ENCODE data around the gene NUP93.

NUP93 gene

DNA sequence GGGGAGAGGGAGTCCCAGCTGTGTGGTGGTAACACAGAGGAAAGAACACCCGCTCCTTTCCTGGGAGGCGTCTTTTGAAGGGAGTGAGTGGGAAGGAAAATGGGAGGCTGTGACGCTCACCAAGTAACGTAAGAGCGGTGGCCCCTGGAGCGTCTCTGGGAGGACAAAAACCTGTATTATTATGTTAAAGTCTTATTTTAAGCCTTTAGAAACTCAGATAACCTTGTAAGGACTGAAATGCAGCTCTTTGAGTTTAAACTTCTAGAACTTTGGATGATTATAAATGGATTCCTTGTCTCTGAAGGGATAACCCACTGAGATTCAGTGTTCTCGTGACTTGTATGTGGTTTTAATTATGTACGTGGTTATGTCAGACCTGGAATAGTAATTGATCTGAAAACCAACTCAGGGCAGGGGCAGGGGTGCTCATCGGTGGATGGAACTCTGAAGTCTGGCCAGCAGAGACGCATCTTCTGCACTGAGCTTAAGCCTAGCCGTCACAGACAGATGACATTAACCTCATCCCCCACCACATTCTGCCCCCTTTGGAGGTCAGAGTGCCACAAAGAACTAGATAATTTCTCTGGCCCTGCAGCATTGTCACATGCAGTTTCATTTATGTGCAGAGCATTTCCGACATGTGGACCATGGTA is 93.3 kb downstream of the NUP93 start:
- no peak for FAIRE-seq

DNA sequence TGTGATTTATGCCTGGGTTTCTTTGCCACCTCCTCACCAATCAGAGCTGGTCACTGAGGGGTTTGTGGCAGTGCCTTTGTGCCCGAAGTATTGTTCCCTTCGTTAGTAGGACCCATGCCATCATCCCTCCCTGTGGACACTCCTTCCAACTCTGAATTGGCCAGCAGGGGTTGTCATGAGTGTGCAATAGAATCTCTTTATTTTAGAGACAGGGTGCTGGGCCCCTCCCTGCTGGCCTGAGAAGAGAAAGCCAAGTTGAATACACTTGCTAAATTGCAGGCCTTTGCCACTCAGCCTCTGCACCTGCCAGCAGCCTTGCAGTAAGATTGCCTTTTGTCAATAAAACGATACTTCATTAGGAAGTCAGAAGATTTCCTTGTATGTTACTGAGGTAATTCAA is 94.4 kb downstream of the NUP93 start:
- FAIRE-seq: no peak

DNA sequence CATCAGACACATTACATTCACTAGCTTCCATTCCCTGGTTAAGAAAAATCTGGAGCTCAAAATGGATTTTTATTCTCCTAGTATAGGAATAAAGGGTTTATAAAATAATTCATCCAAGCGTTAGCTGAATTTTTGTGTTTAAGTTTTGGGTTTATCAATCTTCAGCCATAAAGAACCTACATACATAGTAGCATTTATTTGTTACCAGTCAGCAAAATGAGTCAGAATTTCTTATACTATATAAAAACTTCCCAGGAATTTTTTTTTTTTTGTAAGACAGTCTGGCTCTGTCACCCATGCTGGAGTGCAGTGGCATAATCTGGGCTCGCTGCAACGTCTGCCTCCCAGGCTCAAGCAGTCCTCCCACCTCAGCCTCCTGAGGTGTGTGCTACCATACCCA is 94.9 kb downstream of the NUP93 start:
- FAIRE-seq: no peak

DNA sequence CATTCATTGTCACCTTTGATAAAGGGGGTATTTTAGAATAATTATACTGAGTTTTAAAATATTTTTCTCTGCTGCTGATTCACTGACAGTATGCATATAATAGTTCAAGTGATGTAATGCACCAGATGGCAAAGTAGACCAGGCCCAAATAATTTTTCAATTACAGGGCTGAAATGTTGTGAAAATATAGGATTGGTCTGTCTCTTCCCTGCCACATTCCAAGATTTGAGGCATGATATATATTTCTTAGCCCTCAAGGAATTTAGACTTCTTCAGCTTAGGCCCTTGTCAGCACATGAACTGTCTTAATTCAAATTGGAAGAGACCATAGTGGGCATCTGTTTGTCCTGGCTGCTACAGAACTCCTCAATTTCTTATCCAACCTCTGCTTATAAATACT is 95.9 kb downstream of the NUP93 start:
- no peak for FAIRE-seq

DNA sequence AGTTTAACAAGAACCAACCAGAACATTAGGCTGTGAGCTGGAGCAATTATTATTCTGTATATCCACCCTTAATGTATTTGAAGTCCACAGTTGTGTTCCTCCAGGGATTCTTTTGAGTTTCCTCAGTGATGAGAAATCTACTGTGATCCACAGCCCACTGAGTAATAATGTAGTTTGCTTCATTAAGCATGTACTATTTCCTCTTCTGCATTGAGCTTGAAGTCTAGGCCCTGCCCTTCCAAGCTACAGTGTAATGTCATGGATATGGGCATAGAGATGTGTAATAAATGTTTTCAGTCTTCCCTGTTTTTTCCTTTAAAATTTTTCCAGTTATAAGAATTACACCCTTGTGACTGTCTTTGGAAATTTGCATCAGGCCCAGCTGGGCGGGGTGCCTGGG is 98.7 kb downstream of the NUP93 start:
- FAIRE-seq: no peak

DNA sequence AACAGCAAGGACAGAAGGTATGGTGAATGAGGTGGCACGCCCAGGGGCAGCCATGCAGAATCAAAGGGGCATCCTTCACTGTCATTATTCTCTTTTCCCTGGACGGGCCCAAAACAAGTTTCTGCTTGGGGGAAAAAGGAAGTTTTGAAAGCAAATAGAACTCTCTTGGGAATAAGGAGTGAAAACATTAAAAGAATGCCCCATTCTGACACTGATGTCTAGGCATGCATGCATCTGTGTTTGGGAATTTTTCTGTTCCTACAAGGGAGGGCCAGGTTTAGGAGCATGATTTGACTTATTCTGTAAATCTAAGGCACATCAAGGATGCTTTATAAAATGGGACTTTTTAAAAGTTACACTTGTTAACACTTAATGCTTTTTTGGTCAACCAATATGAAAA is 100.7 kb downstream of the NUP93 start:
- FAIRE-seq: no peak

DNA sequence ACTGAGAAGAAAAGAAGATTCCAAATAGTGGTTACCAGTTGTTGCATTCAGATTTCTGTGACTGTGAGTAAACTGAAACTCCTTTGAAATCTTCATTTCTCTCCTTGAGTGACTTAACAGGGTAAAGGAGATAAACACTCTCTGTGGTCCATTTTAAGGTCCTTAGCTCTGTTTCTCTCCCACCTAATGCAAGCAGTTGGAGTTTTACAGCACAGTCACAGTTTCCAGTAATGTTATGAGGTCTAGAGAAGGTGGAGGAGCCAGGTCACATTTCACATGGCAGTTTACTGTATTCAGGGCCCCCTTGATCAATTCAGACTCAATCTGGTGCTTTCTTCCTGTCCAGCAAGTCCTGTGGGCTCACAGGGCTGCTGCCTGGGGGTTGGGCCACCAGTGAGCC is 102.8 kb downstream of the NUP93 start:
- FAIRE-seq: no peak

DNA sequence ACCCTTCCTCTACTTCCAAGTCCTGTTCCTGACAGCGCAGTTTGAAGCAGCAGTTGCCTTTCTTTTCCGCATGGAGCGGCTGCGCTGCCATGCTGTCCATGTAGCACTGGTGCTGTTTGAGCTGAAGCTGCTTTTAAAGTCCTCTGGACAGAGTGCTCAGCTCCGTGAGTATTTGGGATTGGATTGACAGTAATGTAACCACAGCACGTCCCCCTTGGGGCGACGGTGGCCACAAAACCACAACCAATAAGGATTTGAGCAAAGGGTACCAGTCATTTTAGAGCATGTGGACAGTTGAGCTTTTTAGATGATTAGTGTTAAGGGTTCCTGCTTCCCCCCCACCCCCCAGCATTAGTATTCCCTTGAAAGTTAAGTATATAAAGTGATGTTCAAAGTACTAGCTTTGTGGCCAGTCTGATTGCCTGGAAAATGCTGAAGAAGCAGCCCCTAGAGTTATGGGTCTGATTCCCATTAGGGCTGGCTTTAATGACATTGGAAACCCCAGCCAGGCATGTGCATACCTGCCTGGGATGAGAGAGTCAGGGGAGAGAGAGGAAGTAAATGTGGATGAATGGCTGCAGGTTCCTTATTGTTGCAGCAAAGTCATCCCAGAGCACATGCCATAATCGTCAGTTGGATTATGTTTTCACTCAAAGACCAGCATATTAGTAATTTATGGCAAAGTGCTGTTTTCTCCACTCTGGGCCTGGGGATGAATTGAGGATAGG is 103.5 kb downstream of the NUP93 start:
- no peak for FAIRE-seq

DNA sequence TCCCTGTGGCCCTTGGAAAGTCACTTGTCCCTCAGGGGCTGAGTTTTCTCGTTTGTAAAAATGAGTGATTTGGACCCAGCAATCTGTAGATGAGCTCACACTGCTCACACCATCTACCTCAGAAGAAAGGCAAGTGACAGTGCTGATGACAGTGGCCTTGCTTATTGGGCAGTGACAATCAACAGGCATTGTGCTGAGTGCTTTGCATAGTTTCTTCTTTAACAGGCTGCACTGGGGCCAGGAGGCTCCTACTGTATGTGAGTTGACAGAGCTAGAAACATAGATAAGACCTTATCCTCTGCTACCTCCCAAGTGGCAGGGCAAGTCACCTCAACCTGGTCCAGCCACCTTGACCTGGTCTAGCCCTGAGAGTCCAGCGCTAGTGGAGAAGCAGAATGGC is 105.4 kb downstream of the NUP93 start:
- FAIRE-seq: no peak

DNA sequence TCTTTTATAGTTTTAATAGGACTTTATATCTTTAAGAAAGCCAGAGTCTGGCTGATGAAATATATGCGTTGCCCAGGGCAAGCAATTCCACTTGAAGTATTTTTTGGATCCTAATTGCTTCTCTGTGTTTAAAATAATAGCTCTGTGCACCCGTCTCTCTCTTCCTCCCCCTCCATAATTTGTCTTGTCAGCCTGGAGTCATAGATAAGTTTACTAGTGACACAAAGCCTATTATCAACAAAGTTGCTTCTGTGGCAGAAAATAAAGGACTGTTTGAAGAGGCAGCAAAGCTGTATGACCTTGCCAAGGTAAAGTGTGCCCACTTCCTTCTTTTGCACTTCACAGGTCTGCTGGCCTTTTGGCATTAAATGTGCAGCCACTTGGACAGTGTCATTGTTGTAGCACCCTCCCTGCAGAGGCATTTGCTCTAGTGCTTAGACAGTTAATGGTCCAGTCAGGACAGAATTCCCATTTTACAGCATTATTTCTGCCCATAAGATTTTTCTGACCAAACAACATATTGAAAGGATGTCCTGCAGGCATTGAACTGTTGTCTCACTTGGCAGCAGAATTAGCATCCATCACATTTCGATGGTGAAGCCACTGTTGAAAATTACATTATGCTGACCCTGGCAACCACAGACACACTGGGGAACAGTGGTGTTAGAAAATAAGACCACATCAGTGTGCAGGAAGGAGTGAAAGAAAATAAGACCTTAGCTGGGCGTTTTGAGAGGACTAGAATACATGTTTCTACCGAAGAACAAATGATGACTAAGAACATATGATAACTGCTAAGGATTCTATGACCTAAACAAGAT is 106.7 kb downstream of the NUP93 start:
- no peak for FAIRE-seq

DNA sequence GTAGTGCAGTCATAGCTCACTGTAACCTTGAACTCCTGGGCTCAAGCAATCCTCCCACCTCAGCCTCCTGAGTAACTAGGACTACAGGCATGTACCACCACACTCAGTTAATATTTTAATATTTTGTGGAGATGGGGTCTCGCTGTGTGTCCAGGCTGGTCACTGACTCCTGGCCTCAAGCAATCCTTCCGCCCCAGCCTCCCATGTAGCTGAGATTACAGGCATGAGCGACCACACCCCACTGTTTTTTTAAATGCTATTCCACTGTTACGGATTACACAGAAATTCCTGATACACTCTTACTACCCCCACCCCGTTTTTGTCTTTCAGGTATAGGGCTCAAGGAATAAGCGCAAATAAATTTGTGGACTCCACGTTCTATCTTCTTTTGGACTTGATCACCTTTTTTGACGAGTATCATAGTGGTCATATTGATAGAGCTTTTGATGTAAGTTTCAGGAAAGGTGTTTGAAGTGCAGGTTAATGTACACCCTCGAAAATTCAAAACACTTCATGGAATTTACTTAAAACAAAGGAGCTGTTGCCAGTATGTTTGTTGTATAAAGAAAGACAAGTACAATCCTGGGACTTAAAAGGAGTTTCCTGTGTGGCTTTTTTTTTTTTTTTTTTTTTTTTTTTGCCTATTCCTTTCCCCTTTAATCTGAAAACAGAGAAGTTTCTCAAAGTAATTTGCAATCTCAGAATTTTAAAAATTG is 108.9 kb downstream of the NUP93 start:
- no peak for FAIRE-seq

DNA sequence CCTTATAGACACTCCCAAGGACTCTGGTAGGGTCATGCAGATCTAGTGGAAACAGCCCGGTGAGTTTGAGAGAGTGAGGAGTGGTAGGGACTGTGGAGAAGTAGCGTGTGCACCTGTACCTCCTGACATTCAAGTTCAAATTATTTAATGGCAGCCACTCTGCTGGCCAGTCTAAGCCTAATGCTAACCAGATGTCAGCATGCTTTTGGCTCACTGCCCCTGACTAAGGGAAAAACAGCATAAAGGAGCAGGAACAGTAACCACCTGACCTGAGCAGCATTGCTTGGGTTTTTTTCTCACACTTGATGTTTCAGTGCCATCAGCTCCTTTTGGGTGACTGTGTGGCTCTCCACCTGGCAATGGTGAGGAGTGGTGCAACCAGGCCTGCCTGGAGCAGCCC is 111.3 kb downstream of the NUP93 start:
- FAIRE-seq: no peak

DNA sequence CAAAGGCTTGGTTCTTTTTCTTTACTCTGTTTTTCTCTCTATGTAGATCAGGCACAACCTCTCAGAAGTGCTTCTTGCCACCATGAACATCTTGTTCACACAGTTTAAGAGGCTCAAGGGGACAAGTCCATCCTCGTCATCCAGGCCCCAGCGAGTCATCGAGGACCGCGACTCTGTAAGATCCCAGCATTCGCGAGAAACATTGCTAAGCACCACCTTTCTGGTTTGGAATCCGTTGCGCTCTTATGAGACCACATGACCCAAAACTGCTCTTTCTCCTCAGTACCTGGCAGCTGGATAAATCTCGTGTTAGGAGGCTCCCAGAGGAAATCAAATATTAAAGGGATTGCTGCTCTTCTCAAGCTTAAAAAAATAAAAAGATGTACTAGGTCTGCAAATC is 111.7 kb downstream of the NUP93 start:
- no peak for FAIRE-seq

DNA sequence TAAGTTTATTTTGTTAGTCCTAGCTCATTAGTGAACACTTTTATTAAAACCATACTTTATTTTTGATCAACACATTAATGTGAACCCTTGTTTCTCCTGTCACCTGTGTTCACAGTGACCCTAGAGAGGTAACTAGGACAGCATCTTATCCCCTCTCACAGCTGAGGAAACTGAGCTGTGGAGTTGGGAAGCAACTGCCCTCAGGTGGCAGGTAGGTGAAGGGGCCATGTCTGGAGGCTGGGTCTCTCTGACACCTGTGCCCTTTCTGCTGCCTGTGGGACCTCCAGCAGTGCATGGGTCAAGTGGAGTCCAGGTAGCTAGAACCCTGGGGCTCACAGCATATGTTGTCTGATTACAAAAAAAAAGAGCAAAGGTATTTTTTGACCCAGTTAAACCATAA is 112.2 kb downstream of the NUP93 start:
- FAIRE-seq: no peak

DNA sequence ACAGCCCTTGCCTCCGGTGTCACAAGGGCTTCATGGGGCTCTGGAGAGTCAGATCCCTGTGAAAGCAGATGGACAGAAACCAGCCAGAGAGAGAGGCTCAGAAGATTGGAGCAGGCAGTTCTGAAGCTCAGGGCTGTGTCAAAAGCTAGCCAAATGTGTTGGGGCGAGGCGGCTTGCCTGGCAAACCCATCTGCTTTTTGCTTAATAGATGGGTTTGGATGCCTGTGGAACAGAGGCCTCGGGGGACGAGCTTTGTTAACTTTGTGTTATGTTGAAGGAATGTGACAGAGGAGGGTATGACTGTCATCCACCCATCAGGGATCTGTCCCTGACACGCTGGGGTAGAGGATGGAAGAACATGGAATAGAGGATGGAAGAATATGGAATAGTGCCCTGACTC is 114.1 kb downstream of the NUP93 start:
- no peak for FAIRE-seq

DNA sequence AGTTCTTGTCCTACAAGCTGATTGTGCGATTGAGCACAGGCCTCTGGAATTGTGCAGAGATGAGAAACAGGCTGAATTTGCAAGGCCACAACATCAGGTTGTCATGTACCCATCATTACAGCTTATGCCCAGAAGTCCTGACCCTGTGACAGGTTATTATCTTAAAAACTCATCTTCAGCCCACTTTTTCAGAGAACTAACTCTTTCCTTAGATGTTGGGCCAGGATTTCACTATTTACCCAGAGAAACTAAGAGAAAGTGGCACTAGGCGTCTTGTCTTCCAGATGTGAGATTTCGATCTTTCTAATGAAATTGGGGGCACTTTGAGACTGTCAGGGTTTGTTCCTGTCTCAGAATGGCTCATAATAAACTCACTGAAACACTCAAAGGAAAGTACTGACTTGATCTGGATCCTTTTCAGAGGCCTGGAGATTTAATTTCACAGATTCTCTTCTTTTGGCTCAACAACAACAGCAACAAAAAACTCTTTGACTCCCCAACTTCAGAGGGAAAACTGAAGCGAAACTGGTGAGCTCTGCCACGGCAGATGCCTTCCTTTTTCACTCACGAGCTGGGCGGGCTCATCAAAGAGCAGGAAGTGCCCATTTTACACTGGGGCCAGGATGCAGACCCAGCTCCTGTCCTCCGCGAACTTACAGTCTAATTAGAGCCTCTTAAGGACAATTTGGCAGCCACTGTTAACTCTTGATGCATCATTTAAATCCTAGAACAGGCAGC is 117.4 kb downstream of the NUP93 start:
- no peak for FAIRE-seq

DNA sequence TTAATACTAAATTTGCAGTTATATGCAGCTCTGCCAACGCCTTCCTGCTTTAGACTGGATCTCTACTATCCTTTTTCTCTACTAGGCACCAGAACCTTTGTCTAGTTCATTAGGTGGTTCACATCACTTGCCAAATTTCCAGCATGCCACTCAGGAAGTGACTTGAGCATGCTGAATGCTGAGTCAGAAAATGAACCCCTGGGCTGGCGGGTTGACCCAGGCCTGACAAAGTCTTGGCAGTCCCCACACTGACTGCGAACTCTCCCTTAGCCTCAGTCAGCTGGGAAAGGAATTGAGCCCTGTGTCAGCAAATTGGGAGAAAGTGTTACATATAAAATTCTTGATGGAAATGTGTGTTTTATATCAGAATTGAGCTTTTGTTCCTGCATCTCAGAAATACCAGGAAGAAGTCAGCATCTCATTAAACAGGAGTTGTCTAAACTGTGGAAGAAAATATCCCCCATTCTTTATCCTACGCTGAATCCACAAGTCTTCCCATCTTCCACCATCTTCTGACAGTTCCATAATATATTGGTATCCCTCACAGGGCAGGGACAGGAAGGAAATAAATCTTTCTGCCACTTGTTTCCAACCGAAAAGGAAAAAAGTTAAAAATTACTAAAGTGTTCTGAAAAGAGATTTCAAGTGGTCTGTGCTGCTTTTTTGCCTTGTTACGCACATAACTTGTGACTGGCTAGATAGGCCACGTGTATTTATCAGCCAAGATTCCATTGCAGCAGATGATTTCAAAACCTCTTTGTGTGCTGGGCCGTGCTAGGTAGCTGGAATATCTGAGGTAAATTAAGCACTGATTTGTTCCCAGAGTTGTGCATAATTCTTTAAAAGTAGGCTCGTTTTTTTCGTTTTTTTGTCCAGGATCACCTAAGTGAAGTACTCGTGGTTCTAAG is 118.4 kb downstream of the NUP93 start:
- no peak for FAIRE-seq

DNA sequence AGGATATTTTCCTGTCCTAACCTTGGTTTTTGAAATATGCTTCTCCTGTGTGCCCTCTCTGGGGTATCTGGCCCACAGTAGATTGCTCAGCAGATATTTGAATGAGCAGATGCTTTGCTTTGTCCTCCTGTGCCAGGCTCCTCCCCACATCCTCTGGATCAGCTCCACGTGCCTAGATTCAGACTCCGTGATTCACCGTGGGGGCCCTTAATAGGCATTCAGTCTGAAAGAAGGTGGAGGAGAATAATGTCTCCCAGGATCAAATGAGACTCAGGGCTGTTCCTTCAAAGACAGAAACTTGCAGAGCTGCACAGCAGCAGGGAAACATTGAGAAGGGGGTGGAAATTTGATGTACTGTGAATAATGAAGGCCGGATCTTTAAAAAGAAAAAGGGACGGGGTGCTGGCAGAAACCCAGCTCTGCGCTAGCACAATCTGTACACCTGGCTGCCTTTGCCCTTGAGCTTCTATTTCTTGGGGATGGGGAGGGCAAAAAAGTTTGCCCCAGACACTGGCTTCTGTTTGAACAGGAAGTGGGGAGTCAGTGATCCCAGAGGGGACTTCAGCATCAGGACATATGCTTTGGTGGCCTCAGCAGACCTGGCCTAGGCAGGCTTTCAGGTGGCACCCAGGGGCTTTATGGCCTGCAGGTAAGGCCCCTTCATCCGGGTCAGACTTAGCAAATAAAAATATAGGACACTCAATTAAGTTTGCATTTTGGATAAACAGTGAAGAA is 119.2 kb downstream of the NUP93 start:
- FAIRE-seq: no peak

DNA sequence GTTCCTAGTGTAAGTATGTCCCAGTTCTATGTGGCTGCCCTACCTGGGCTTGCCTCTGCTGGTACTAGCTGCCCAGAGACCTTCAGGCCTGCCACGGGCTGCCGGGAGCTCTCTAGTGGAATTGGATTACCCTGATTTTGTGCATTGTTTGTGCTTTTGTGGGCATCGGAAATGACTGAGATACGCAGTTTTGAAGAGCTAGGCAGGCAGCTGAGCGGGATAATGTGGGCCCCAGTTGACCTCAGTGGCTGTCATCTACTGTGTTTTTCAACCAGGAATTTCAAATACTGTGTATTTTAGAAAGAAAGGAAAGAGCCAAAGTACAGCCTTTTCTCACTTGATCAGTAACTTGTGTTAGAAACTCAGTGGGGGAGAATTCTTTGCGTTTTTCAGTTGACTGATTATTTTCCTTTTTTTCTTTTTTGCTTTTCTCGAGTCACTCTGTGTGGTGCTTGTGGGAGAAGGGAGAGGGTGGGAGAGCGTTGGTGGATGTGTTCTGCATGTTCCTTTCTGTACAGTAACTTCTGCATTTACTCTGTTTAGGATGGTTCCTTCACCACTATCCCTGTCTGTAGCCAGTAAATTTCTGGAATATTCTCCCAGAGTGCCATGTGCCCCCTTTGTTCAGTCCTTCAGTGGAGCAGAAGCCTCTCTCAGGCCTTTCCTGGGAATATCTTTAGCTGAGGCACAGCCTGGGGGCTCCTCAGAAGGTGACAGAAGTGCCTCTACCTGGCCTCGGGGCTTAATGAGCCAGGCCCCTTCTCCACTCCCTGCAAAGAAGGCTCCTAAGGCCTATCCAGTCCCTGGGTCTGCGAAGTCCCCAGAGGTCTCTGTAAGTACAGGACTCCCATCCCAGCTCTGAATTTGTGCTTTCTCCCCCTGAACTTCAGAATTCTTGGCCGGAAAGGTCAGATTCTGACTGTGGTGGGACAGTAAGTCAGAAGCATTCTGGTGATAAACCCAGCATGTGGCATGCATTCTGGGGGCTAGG is 120.1 kb downstream of the NUP93 start:
- no peak for FAIRE-seq

All from colon (tissue), 2 donors.